Right atrium auricular region (tissue), 2 donors: ENCODE data around the gene ARHGEF39. TPM values are rescaled to one million over a fixed set of nuclear protein-coding genes. Genes with fewer than 3 reads are reported as not detected.

Experiments
- DNase-seq: peaks from one replicate; pipeline ENCODE4 v3.0.0-alpha.2; 2019; ENCODE audit warnings: low spot score
- H3K27ac ChIP-seq, 2 donors: fragments of 200-600 bp; sonication (generic); 1 replicate in 1 of 2; 2 replicates in 1 of 2; pipeline ENCODE4 v1.5.1; 2016 to 2019
- H3K27me3 ChIP-seq, 2 donors: fragments of 200-600 bp; sonication (generic); one replicate each; pipeline versions ENCODE4 v1.5.1 to v1.6.0; 2017 to 2019
- H3K36me3 ChIP-seq: fragments of 200-600 bp; sonication (generic); one replicate; pipeline ENCODE4 v1.5.1; 2016
- H3K4me1 ChIP-seq, 2 donors: fragments of 200-600 bp; sonication (generic); one replicate each; pipeline versions ENCODE4 v1.5.1 to v1.6.0; 2017 to 2019
- H3K4me3 ChIP-seq, 2 donors: fragments of 200-600 bp; sonication (generic); 1 replicate in 1 of 2; 2 replicates in 1 of 2; pipeline ENCODE4 v1.5.1; 2017 to 2019; ENCODE audit warnings: mild to moderate bottlenecking in 1 of 2, moderate library complexity in 1 of 2
- H3K9me3 ChIP-seq, 2 donors: fragments of 200-600 bp; sonication (generic); one replicate each; pipeline ENCODE4 v1.5.1; 2019
- total RNA-seq, 2 donors: library from RNA; depleted of rRNA; stranded (reverse); fragments of >200 nt; gene quantifications; one replicate each; pipeline ENCODE4 v1.1.0, GENCODE V29; 2016
- TF ChIP-seq, protein P1 (sequence below), 2 donors: fragments of 200-600 bp; sonication (generic); IDR thresholded peaks; one replicate each; pipeline ENCODE4 v1.5.1; 2019; ENCODE audit warnings: antibody characterized with exemption in 2 of 2

The ARHGEF39 gene
- total RNA-seq, 2 donors from 2014 or later, result 0.44 TPM; not detected in 1

GRCh38 chr9:35690614-35691333 is 25.8 kb upstream of the ARHGEF39 start:
- peaks cover 19% of the 10 kb centered on the region for H3K36me3 ChIP-seq
- peak; percentile 71 for DNase-seq
- H3K27me3 ChIP-seq, result no peaks in the 10 kb centered on the region
- H3K27ac ChIP-seq, result peak overlapping the region; percentile 97 to 99
- H3K4me3 ChIP-seq, result peak overlapping the region; percentile 70 to 74
- TF ChIP-seq, protein P1, sequence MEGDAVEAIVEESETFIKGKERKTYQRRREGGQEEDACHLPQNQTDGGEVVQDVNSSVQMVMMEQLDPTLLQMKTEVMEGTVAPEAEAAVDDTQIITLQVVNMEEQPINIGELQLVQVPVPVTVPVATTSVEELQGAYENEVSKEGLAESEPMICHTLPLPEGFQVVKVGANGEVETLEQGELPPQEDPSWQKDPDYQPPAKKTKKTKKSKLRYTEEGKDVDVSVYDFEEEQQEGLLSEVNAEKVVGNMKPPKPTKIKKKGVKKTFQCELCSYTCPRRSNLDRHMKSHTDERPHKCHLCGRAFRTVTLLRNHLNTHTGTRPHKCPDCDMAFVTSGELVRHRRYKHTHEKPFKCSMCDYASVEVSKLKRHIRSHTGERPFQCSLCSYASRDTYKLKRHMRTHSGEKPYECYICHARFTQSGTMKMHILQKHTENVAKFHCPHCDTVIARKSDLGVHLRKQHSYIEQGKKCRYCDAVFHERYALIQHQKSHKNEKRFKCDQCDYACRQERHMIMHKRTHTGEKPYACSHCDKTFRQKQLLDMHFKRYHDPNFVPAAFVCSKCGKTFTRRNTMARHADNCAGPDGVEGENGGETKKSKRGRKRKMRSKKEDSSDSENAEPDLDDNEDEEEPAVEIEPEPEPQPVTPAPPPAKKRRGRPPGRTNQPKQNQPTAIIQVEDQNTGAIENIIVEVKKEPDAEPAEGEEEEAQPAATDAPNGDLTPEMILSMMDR (IDR thresholded peaks at IDR 0.05), result no peak
- H3K4me1 ChIP-seq, result peaks cover 0 to 45% of the 10 kb centered on the region in 2 donors
- no peaks in the 10 kb centered on the region for H3K9me3 ChIP-seq

DNA sequence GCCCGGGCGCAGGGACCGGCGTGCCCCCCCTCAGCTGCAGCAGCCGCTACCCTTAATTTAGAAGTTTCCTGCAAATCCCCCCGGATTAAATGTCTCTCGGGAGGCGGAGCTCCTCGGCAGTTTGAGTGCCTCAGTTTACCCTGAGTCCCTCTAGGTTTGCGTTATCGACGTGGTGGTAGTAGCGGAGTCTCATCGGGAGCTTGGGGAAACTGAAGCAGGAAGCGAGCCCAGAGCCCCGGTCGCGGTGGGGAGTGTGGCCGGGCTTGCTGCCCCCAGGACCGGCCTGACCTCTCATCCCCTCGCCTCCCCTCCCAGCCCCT is 25.3 kb upstream of the ARHGEF39 start:
- Histone ChIP-seq H3K9me3 (no peaks in the 10 kb centered on the region), H3K27ac (peak overlapping the region; percentile 97 to 99), H3K27me3 (no peaks in the 10 kb centered on the region), H3K4me3 (peak overlapping the region; percentile 70 to 74), H3K36me3 (peaks cover 21% of the 10 kb centered on the region), H3K4me1 (peaks cover 0 to 50% of the 10 kb centered on the region in 2 donors)
- DNase-seq, result no peak
- TF ChIP-seq, protein P1 (IDR thresholded peaks at IDR 0.05), result no peak

- TF ChIP-seq, protein P1 (IDR thresholded peaks at IDR 0.05), result no peak
- DNase-seq, result peak; percentile 67
- H3K27me3 ChIP-seq, result no peaks in the 10 kb centered on the region
- peak within 1 kb of the TSS; percentile 70 to 74 for H3K4me3 ChIP-seq
- peaks cover 27% of the 10 kb centered on the region for H3K36me3 ChIP-seq
- H3K27ac ChIP-seq, result peak within 1 kb of the TSS; percentile 97 to 99
- no peaks in the 10 kb centered on the region for H3K9me3 ChIP-seq
- H3K4me1 ChIP-seq, result peaks cover 0 to 56% of the 10 kb centered on the region in 2 donors
Observed at GRCh38 chr9:35689542-35690293, 24.7 kb upstream of the ARHGEF39 start, which contains the start of gene TPM2. TPM2 (minus strand) TSS chr9:35689925; CDS start chr9:35689817, 108 bp downstream.

- Histone ChIP-seq H3K27ac (peak overlapping the region; percentile 97 to 99), H3K4me1 (peaks cover 0 to 56% of the 10 kb centered on the region in 2 donors), H3K27me3 (no peaks in the 10 kb centered on the region), H3K9me3 (no peaks in the 10 kb centered on the region), H3K4me3 (peak overlapping the region; percentile 70 to 74), H3K36me3 (peaks cover 36% of the 10 kb centered on the region)
- TF ChIP-seq, protein P1 (IDR thresholded peaks at IDR 0.05), result no peak
- no peak for DNase-seq
Observed at GRCh38 chr9:35688558-35689541, 23.9 kb upstream of the ARHGEF39 start.

DNA sequence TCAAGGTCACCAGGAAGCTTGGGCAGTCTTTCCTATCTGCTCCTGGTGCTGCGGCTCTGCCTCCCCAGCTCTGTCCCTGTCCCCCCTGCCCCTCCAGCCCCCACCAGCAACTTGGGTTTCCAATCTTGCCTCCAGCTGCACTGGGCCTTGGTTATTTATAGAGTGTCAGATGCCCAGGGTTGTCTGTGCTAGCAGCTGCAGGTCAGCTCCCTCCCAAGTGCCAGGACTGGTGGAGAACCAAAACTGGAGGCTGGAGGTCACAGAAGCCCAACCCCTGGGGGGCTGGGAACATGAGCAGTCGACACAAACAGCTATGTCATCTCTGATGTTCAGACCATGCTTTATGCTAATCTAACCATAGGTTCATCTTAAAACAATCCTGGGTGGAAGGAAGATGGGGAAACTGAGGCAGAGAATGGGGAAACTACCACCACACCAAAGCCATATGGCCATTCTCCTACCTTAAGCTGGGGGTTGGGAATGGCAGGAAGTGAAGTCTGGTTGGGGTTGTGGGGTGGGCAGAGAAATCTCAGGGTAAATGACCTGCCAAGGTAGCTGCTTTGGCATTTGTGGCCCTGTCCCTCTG is 23.1 kb upstream of the ARHGEF39 start:
- Histone ChIP-seq H3K4me3 (peak overlapping the region; percentile 70 to 74), H3K27ac (peak overlapping the region; percentile 97 to 99), H3K36me3 (peaks cover 43% of the 10 kb centered on the region), H3K27me3 (no peaks in the 10 kb centered on the region), H3K4me1 (peaks cover 0 to 56% of the 10 kb centered on the region in 2 donors), H3K9me3 (no peaks in the 10 kb centered on the region)
- TF ChIP-seq, protein P1 (IDR thresholded peaks at IDR 0.05), result no peak
- no peak for DNase-seq
